ENCODE data around the gene PHF14. TPM values are rescaled to one million over a fixed set of nuclear protein-coding genes. Genes with fewer than 3 reads are reported as not detected.
A peak's percentile ranks its signal among the peaks of the same experiment; 100 is the strongest.

The PHF14 gene
- total and polyA plus RNA-seq, 5 experiments from 2014 or later = 9.0 to 44.2 (median 10.8) TPM

DNA sequence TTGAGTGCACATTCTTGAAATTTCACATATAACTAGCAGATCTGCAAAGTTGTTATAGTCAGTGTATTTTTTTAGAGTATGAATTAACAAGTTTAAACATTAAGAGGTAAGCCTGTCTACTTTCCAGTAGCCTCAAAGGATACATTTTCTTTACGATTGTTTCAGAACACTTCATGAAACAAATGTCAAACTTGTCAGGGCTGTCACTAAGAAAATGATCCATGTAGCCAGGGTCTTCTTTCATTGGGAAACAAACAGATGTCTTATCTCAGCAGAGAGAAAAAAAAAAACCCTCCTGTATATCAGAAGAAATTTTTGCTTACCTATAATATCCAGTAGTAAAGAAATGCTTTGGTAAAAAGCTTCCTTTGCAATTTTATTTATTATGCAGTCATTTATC is 192.4 kb downstream of the PHF14 start:
- H3K36me3 Mint-ChIP-seq = peaks cover 3 to 8% (median 5%) of the 10 kb centered on the region in 3 donors

DNA sequence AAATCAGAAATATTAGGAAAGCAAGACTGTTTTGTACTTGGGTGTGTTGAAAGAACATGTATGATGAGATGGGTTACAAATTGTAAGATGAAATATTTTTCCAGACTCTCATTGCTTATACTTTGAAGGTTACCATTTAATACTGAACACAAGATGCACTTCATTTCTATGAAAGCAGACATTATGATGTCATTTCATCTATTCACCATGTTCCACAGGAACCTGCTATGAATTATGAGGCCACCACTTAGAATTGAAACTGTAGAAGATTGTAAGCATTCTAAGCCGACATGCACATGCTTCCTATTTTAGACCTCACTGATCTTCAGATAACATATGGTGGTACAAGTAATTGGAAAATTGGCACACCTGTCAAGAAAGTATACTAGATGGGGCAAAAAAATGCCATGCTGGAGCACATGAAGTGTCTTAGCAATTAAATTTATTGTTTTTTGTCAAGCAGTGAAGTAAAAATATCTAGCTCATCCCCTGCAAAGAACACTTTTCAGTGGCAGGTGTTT is 195.0 kb downstream of the PHF14 start:
- POLR2A ChIA-PET = no interaction called here
- Mint-ChIP-seq H3K4me1 (no peaks in the 10 kb centered on the region), H3K4me3 (no peak overlapping the region), H3K27ac (no peak overlapping the region), H3K9me3 (peaks cover 0 to 3% (median 0%) of the 10 kb centered on the region in 9 donors), H3K27me3 (no peaks in the 10 kb centered on the region), H3K36me3 (peaks cover 3 to 5% (median 3%) of the 10 kb centered on the region in 3 donors)
- DNase-seq (no peak), ATAC-seq (no peak)

More for the DNA sequence above, 192.4 kb downstream of the PHF14 start:
- peaks cover 0 to 3% (median 0%) of the 10 kb centered on the region in 9 donors for H3K9me3 Mint-ChIP-seq
- ATAC-seq (no peak), DNase-seq (no peak)
- no peaks in the 10 kb centered on the region for H3K4me1 Mint-ChIP-seq
- POLR2A ChIA-PET = no interaction called here
- no peaks in the 10 kb centered on the region for H3K27me3 Mint-ChIP-seq
- no peak overlapping the region for H3K4me3 Mint-ChIP-seq
- no peak overlapping the region for H3K27ac Mint-ChIP-seq

- peaks cover 0 to 4% (median 0%) of the 10 kb centered on the region in 3 donors for H3K36me3 Mint-ChIP-seq
- ATAC-seq (no peak), DNase-seq (no peak)
- H3K27ac Mint-ChIP-seq = peak overlapping the region in 1 of 10 donors; percentile 25
- no peaks in the 10 kb centered on the region for H3K27me3 Mint-ChIP-seq
- H3K9me3 Mint-ChIP-seq = peaks cover 0 to 3% (median 0%) of the 10 kb centered on the region in 9 donors
- POLR2A ChIA-PET = no interaction called here
- no peaks in the 10 kb centered on the region for H3K4me1 Mint-ChIP-seq
- no peak overlapping the region for H3K4me3 Mint-ChIP-seq
These were observed 196.5 kb downstream of the PHF14 start for GRCh38 chr7:11170175-11170574.

- Mint-ChIP-seq H3K4me1 (no peaks in the 10 kb centered on the region), H3K9me3 (peaks cover 0 to 3% (median 0%) of the 10 kb centered on the region in 9 donors), H3K27ac (peak overlapping the region in 1 of 10 donors; percentile 15), H3K27me3 (no peaks in the 10 kb centered on the region), H3K4me3 (no peak overlapping the region), H3K36me3 (peaks cover 0 to 4% (median 0%) of the 10 kb centered on the region in 3 donors)
- DNase-seq (no peak), ATAC-seq (no peak)
- POLR2A ChIA-PET = no interaction called here
These were observed 197.3 kb downstream of the PHF14 start for GRCh38 chr7:11170863-11171568.

- ATAC-seq (no peak), DNase-seq (no peak)
- peaks cover 0 to 3% (median 0%) of the 10 kb centered on the region in 9 donors for H3K9me3 Mint-ChIP-seq
- peaks cover 0 to 4% (median 0%) of the 10 kb centered on the region in 3 donors for H3K36me3 Mint-ChIP-seq
- no peaks in the 10 kb centered on the region for H3K27me3 Mint-ChIP-seq
- H3K27ac Mint-ChIP-seq = peak overlapping the region in 2 of 10 donors; percentile 10 to 46
- no peaks in the 10 kb centered on the region for H3K4me1 Mint-ChIP-seq
- POLR2A ChIA-PET = no interaction called here
- no peak overlapping the region for H3K4me3 Mint-ChIP-seq
These were observed 198.0 kb downstream of the PHF14 start for GRCh38 chr7:11171569-11172192.

- Mint-ChIP-seq H3K36me3 (peaks cover 0 to 4% (median 0%) of the 10 kb centered on the region in 3 donors), H3K4me3 (no peak overlapping the region), H3K4me1 (no peaks in the 10 kb centered on the region), H3K9me3 (no peaks in the 10 kb centered on the region), H3K27me3 (no peaks in the 10 kb centered on the region), H3K27ac (no peak overlapping the region)
- DNase-seq (no peak), ATAC-seq (no peak)
- POLR2A ChIA-PET = no interaction called here
These were observed 199.2 kb downstream of the PHF14 start for GRCh38 chr7:11172835-11173234.

- no peaks in the 10 kb centered on the region for H3K9me3 Mint-ChIP-seq
- no peak overlapping the region for H3K4me3 Mint-ChIP-seq
- peaks cover 0 to 2% (median 0%) of the 10 kb centered on the region in 3 donors for H3K36me3 Mint-ChIP-seq
- POLR2A ChIA-PET = no interaction called here
- ATAC-seq (no peak), DNase-seq (no peak)
- H3K27me3 Mint-ChIP-seq = no peaks in the 10 kb centered on the region
- H3K27ac Mint-ChIP-seq = peak overlapping the region in 1 of 10 donors; percentile 19
- H3K4me1 Mint-ChIP-seq = no peaks in the 10 kb centered on the region
These were observed 201.7 kb downstream of the PHF14 start for GRCh38 chr7:11175371-11175770.

DNA sequence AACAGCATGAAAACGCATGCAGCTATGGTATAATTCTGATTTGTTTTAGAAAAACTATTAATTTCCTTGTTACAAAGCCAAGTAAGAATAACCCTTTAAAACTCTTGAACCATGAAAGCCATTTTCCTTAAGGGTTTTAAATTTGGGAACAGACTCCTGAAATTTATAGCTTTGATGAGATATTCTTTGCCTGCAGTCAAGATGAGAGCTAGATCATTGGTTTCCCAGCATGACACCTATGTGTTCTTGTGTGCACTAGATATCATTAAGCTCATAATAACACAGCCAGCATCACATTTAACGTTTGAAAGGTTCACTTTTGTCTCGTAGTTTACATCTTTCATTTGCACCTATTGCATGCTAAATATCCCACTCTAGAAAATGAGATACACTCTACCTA is 202.2 kb downstream of the PHF14 start:
- peak overlapping the region in 1 of 10 donors; percentile 40 for H3K27ac Mint-ChIP-seq
- ATAC-seq = no peak
- H3K27me3 Mint-ChIP-seq = no peaks in the 10 kb centered on the region
- H3K4me1 Mint-ChIP-seq = no peaks in the 10 kb centered on the region
- DNase-seq = no peak
- H3K4me3 Mint-ChIP-seq = no peak overlapping the region
- peaks cover 0 to 2% (median 0%) of the 10 kb centered on the region in 3 donors for H3K36me3 Mint-ChIP-seq
- POLR2A ChIA-PET = no interaction called here
- no peaks in the 10 kb centered on the region for H3K9me3 Mint-ChIP-seq

DNA sequence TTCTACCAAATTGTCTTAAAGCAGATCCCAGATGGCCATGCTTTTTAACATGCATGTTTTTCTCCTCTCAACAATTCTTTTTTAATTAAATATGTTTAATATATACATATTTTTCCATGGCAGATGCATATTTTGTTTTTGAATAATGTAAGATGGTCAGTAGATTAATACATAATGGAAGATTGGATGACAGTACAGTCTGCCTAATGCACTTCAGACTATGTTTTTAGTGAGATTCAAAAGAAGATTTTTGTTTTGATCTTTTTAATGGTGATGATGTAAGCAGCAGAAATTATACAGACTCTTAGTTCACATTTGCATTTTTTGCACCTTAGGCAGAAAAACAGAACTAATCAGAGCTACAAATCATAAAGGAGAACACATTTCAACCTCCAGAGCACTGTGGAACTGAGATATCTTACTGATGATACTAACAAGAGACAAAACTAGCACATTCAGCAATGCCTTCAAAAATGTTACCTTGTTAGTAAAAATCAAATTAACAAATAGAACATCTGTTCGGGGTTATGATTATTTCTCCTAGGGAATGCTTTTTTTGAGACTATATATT is 203.4 kb downstream of the PHF14 start:
- no peak for DNase-seq
- H3K9me3 Mint-ChIP-seq = no peaks in the 10 kb centered on the region
- H3K27ac Mint-ChIP-seq = no peak overlapping the region
- no peak for ATAC-seq
- POLR2A ChIA-PET = no interaction called here
- H3K4me1 Mint-ChIP-seq = no peaks in the 10 kb centered on the region
- H3K36me3 Mint-ChIP-seq = peaks cover 0 to 2% (median 0%) of the 10 kb centered on the region in 3 donors
- H3K27me3 Mint-ChIP-seq = no peaks in the 10 kb centered on the region
- H3K4me3 Mint-ChIP-seq = no peak overlapping the region

DNA sequence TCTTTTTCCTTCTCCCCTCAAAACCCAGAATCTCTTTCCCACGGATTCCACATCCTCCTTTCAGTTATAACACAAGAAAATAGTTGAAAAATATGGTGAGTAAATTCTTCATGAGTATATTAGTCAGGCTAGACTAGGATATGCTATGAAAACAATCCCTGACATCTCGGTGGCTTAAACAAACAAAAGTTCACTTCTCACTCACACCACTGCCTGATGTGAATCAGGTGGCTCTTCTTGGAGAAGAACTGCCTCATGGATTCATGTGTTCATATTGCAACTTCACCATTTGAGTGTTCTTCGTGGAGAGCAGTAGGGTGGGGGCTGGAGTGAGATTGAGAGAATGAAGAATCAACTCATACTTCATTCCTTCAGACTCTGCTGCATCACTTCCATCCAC is 204.1 kb downstream of the PHF14 start:
- peaks cover 0 to 2% (median 0%) of the 10 kb centered on the region in 3 donors for H3K36me3 Mint-ChIP-seq
- DNase-seq (no peak), ATAC-seq (no peak)
- H3K9me3 Mint-ChIP-seq = no peaks in the 10 kb centered on the region
- H3K4me1 Mint-ChIP-seq = no peaks in the 10 kb centered on the region
- H3K27me3 Mint-ChIP-seq = no peaks in the 10 kb centered on the region
- H3K27ac Mint-ChIP-seq = no peak overlapping the region
- no peak overlapping the region for H3K4me3 Mint-ChIP-seq
- POLR2A ChIA-PET = no interaction called here

DNA sequence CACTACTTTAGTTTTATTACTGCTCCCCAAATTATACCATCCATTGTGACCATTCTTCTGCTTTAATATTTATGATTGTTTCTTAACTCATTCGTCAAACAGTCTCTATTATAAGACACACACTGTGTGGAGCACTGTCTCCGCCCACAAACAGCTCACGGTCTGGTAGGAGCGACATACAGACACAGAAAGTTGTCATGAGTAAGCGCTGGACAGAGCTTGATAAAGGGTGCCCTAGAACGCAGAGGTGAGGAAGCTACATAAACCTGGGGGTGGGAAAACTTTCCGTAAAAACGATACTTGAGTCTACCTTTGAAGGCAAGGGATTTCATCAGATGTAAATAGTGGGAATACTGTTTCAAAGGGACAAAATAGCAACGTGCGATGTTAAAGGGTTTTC is 207.9 kb downstream of the PHF14 start:
- ATAC-seq (no peak), DNase-seq (no peak)
- POLR2A ChIA-PET = no interaction called here
- Mint-ChIP-seq H3K4me1 (no peaks in the 10 kb centered on the region), H3K4me3 (no peak overlapping the region), H3K27me3 (peaks cover 0 to 5% (median 0%) of the 10 kb centered on the region in 5 donors), H3K36me3 (peaks cover 0 to 10% (median 2%) of the 10 kb centered on the region in 3 donors), H3K9me3 (peaks cover 0 to 24% (median 8%) of the 10 kb centered on the region in 9 donors), H3K27ac (no peak overlapping the region)

GRCh38 chr7:11182736-11183135 is 209.1 kb downstream of the PHF14 start:
- Mint-ChIP-seq H3K4me1 (no peaks in the 10 kb centered on the region), H3K27me3 (peaks cover 0 to 5% (median 0%) of the 10 kb centered on the region in 5 donors), H3K4me3 (no peak overlapping the region), H3K27ac (no peak overlapping the region), H3K36me3 (peaks cover 0 to 10% (median 2%) of the 10 kb centered on the region in 3 donors), H3K9me3 (peaks cover 0 to 30% (median 8%) of the 10 kb centered on the region in 9 donors)
- ATAC-seq (no peak), DNase-seq (no peak)
- POLR2A ChIA-PET = no interaction called here

DNA sequence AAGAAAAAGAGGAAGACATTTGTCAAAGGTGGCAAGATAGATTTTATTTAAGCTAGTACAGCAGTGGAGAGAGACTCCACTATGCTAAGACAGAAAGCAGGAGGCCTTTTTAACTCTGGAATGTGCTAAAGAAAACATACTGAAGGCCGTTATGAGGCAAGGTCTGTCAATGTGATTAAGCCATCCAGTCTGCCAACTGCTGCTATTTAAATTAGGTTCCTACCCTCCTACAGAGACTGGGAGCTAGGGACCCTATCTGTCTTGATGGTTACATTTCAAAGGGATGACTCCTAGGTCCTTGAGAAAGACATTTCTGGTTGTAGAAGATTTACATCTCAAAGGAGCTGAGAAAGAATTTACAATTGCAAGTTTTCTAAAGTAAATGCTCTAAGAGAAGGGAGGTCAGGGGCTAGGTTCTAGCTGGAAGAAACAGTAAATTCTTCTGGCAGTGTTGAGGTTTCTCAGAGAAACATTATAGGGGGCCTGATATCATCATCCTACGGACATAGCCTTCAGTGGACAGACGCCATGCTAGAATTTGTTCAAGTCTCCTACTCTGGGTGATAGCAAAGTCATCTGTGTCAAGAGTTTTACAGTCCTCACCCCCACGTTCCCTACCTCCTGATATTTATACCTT is 211.6 kb downstream of the PHF14 start:
- POLR2A ChIA-PET = no interaction called here
- H3K9me3 Mint-ChIP-seq = peaks cover 0 to 31% (median 8%) of the 10 kb centered on the region in 9 donors
- H3K36me3 Mint-ChIP-seq = peaks cover 0 to 10% (median 2%) of the 10 kb centered on the region in 3 donors
- no peak overlapping the region for H3K27ac Mint-ChIP-seq
- peaks cover 0 to 5% (median 0%) of the 10 kb centered on the region in 5 donors for H3K27me3 Mint-ChIP-seq
- ATAC-seq = no peak
- DNase-seq = no peak
- no peaks in the 10 kb centered on the region for H3K4me1 Mint-ChIP-seq
- no peak overlapping the region for H3K4me3 Mint-ChIP-seq
